Kidney (tissue), 14 donors: ENCODE measurements around the gene NMRK1. TPM values are rescaled to one million over a fixed set of nuclear protein-coding genes. Genes with fewer than 3 reads are reported as not detected.

ENCODE experiments used
- DNase-seq, 5 donors: peaks; one replicate each; pipeline ENCODE4 v3.0.0-alpha.2; 2013 to 2020
- FAIRE-seq: peaks from 2 replicates; lab custom pipeline; 2012; peaks lifted over from hg19 to GRCh38; lab: Jason Lieb, UNC
- H3K27ac ChIP-seq, 2 donors: one replicate each; pipeline ENCODE4 v1.7.0; 2013; ENCODE audit warnings: low read depth in 2 of 2, low read length in 2 of 2, inconsistent platforms in 1 of 2
- H3K27me3 ChIP-seq: one replicate; pipeline ENCODE4 v1.7.1; 2013; ENCODE audit warnings: low read length, inconsistent platforms; ENCODE audit not compliant: control insufficient read depth, insufficient read depth
- H3K36me3 ChIP-seq, 3 donors: one replicate each; pipeline versions ENCODE4 v1.7.0 to v1.7.1; 2013; ENCODE audit warnings: low read length in 3 of 3, control low read depth in 1 of 3, inconsistent platforms in 1 of 3; ENCODE audit not compliant: insufficient read depth in 3 of 3, control insufficient read depth in 2 of 3
- H3K4me1 ChIP-seq, 3 donors: one replicate each; pipeline versions ENCODE4 v1.7.0 to v1.7.1; 2013; ENCODE audit warnings: low read length in 3 of 3, inconsistent platforms in 1 of 3, low read depth in 1 of 3; ENCODE audit not compliant: control insufficient read depth in 2 of 3, insufficient read depth in 2 of 3
- H3K4me3 ChIP-seq, 3 donors: one replicate each; pipeline versions ENCODE4 v1.7.0 to v1.8.1; 2013; ENCODE audit warnings: low read length in 3 of 3, control low read depth in 1 of 3, inconsistent platforms in 1 of 3
- H3K9ac ChIP-seq, 3 donors: one replicate each; pipeline versions ENCODE4 v1.7.0 to v1.7.1; 2013; ENCODE audit warnings: low read length in 3 of 3, control low read depth in 1 of 3, inconsistent platforms in 1 of 3
- H3K9me3 ChIP-seq, 3 donors: one replicate each; pipeline versions ENCODE4 v1.7.0 to v1.7.1; 2013; ENCODE audit warnings: low read length in 3 of 3, control low read depth in 1 of 3, inconsistent platforms in 1 of 3; ENCODE audit not compliant: control insufficient read depth in 2 of 3, insufficient read depth in 1 of 3
- intact Hi-C: fragments of 100-400 bp; cut with DNase I; formaldehyde crosslinking; loops from one replicate; pipeline ENCODE4 v1.11.1; 2022
- polyA plus RNA-seq: library from polyadenylated mRNA; stranded (reverse); fragments of 350-450 nt; fragmentation: Illumina TruSeq; extraction: RNeasy Lipid Tissue Mini Kit (QIAGEN cat#74804); gene quantifications from one replicate; pipeline ENCODE4 v1.2.3, GENCODE V29; 2014; ENCODE audit warnings: low read depth, low replicate concordance; ENCODE audit not compliant: insufficient read depth
- total RNA-seq: library from RNA; stranded (reverse); fragmentation: NEBNext Ultra II Directional; extraction: Animal tissue kit (Norgen Biotek cat#: 25700); gene quantifications from one replicate; pipeline ENCODE4 v1.2.1, GENCODE V29; 2021
- TF ChIP-seq, protein P1 (sequence below): IDR thresholded peaks from 3 replicates; pipeline ENCODE4 v1.5.1; 2012; ENCODE audit warnings: mild to moderate bottlenecking, moderate library complexity, borderline replicate concordance; ENCODE audit not compliant: insufficient read depth; ENCODE audit errors: extremely low read depth
- donor health status: control.
- donor health status: control.
- donor health status: control.
- donor health status: control.
- donor health status: control.
- donor health status: DM: yes; HTN: yes; CAD: no.
- donor health status: Normal renal cell carcinoma (clear cell type).

Gene NMRK1
- total and polyA plus RNA-seq, 2 donors from 2014 or later = 42.3 to 67.8 TPM

DNA sequence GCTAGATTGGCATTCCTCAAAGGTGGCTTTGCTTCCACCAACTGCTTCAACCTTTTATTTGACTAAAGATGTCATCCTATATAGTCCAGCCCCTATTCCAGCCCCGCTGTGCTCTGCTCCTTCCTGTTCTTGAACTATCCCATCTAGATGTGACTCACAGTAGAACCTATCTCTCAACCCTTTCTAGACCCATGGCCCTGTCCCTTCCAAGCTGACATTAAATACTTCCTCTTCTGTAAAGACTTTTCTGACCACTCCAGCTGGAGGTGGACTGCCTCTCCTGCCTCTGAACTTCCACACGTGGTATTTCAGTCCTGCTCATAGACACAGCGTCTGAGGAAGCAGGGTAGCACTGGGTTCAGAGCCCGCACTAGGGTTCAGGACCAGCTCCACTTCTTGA, 32.7 kb upstream of the NMRK1 start:
- Histone ChIP-seq H3K27ac (no peak overlapping the region), H3K9me3 (no peaks in the 10 kb centered on the region), H3K27me3 (no peaks in the 10 kb centered on the region), H3K36me3 (peaks cover 0 to 6% (median 0%) of the 10 kb centered on the region in 3 donors), H3K9ac (no peak overlapping the region), H3K4me3 (no peak overlapping the region), H3K4me1 (no peaks in the 10 kb centered on the region)
- FAIRE-seq (no peak), DNase-seq (no peak)
- TF ChIP-seq, protein P1, sequence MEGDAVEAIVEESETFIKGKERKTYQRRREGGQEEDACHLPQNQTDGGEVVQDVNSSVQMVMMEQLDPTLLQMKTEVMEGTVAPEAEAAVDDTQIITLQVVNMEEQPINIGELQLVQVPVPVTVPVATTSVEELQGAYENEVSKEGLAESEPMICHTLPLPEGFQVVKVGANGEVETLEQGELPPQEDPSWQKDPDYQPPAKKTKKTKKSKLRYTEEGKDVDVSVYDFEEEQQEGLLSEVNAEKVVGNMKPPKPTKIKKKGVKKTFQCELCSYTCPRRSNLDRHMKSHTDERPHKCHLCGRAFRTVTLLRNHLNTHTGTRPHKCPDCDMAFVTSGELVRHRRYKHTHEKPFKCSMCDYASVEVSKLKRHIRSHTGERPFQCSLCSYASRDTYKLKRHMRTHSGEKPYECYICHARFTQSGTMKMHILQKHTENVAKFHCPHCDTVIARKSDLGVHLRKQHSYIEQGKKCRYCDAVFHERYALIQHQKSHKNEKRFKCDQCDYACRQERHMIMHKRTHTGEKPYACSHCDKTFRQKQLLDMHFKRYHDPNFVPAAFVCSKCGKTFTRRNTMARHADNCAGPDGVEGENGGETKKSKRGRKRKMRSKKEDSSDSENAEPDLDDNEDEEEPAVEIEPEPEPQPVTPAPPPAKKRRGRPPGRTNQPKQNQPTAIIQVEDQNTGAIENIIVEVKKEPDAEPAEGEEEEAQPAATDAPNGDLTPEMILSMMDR = no peak
- intact Hi-C loops = loop anchor here (10.0 kb wide), 1 partner anchor 1414 kb away; no protein-coding TSS in a partner anchor

DNA sequence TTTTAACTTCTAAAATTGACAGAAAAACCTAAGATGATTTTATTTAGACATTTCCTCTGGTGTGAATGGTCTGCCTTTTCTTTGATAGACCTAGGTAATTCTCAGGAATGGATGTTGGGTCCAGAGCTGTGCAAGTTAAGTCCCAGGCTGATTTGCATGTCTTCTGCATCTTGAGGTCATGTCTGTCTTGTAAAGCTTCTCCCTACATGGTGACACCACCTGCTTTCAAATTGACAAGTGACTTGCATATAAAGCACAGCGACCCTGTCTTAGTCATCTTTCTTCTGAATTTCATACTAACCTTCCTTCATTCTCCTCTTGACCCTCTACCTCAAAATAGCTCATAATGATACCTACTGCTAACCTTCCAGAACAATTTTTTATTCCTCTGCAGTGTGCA, 29.6 kb upstream of the NMRK1 start:
- intact Hi-C loops = no loop called here
- H3K27me3 ChIP-seq = no peaks in the 10 kb centered on the region

DNA sequence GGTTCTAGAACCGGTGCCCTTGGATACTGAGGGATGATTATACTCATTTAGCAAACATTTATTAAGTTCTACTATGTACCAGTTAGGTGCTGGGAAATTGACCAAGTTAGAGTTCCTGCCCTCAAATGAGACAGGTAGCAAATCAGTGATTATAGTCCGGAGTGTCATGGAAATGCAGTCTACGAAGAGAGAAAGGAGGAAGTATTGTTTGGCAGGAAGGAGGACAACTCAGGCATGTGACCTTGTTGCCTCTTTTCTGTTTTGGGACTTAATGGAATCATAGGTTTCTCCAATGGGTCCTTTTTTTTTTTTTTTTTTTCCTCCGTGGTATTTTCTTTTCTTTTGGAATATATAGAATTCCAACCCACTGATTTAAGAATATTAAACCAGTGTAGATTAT, 28.4 kb upstream of the NMRK1 start:
- H3K4me1 ChIP-seq = peaks cover 0 to 2% (median 0%) of the 10 kb centered on the region in 3 donors
- FAIRE-seq (no peak), DNase-seq (no peak)
- H3K9ac ChIP-seq = no peak overlapping the region
- H3K27me3 ChIP-seq = no peaks in the 10 kb centered on the region
- H3K27ac ChIP-seq = no peak overlapping the region
- H3K9me3 ChIP-seq = no peaks in the 10 kb centered on the region
- H3K36me3 ChIP-seq = peaks cover 0 to 6% (median 0%) of the 10 kb centered on the region in 3 donors
- no peak overlapping the region for H3K4me3 ChIP-seq
- TF ChIP-seq, protein P1 = no peak
- intact Hi-C loops = no loop called here

More for the DNA sequence above, 29.6 kb upstream of the NMRK1 start:
- H3K36me3 ChIP-seq = peaks cover 0 to 6% (median 0%) of the 10 kb centered on the region in 3 donors
- no peak for FAIRE-seq
- peaks cover 0 to 2% (median 0%) of the 10 kb centered on the region in 3 donors for H3K4me1 ChIP-seq
- TF ChIP-seq, protein P1 = no peak
- no peaks in the 10 kb centered on the region for H3K9me3 ChIP-seq
- no peak overlapping the region for H3K9ac ChIP-seq
- no peak for DNase-seq
- no peak overlapping the region for H3K27ac ChIP-seq
- no peak overlapping the region for H3K4me3 ChIP-seq

DNA sequence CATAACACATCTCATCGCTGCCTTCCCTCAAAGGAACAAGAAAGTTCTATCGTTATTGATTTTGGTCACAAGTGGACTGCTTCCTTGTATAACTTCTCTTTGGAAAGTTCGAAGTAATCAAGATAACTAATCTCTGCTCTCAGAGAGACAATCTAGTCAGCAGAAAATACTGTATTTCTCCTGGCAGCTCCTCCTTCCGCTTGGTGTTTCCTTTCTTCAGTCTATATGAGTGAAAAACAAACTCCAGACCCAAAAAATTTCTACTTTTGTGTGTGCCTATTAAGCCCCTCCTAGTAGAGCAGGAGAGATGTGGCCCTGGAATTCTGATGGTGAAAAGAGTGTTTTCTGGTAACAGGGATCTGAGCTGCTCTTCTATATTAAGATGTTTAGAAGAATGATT, 24.8 kb upstream of the NMRK1 start:
- TF ChIP-seq, protein P1 = no peak
- Histone ChIP-seq H3K9ac (no peak overlapping the region), H3K4me3 (no peak overlapping the region), H3K9me3 (no peaks in the 10 kb centered on the region), H3K27ac (no peak overlapping the region), H3K27me3 (no peaks in the 10 kb centered on the region), H3K36me3 (no peaks in the 10 kb centered on the region), H3K4me1 (peaks cover 0 to 2% (median 0%) of the 10 kb centered on the region in 3 donors)
- FAIRE-seq (no peak), DNase-seq (no peak)
- intact Hi-C loops = no loop called here
